ENCODE data around the gene RFNG. TPM values are rescaled to one million over a fixed set of nuclear protein-coding genes. Genes with fewer than 3 reads are reported as not detected.
A peak's percentile ranks its signal among the peaks of the same experiment; 100 is the strongest.

RFNG gene
- polyA plus RNA-seq, 1 experiment, result 11.8 TPM

GRCh38 chr17:82055965-82056728 lies 4.5 kb upstream of the RFNG start:
- H3K9me3 ChIP-seq (ENCODE audit: control insufficient read depth, insufficient read depth, low read length), result no peaks in the 10 kb centered on the region; the same call in 1 of the 2 replicates
- CTCF ChIA-PET, result no interaction called here
- no peak for DNase-seq (ENCODE audit: low read depth, low spot score)
- H3K4me3 ChIP-seq (ENCODE audit: low read depth, low read length), result no peak overlapping the region
- no peaks in the 10 kb centered on the region for H3K27me3 ChIP-seq (ENCODE audit: control insufficient read depth, insufficient read depth, low read length)
- POLR2A ChIA-PET, result interaction anchor here (1.0 to 1.1 kb wide), 2 partner anchors 9 to 20 kb away, joined by 3 read pairs; no protein-coding TSS in a partner anchor
- TF ChIP-seq CTCF (IDR thresholded peaks at IDR 0.05; ENCODE audit: low read depth, low read length), result no peak
- no peak overlapping the region for H3K27ac ChIP-seq (ENCODE audit: low read depth, low read length)

GRCh38 chr17:82055023-82055964 lies 3.7 kb upstream of the RFNG start:
- CTCF ChIA-PET, result interaction anchor here (1.3 kb wide), 1 partner anchor 25 kb away, joined by 5 read pairs; no protein-coding TSS in a partner anchor
- Histone ChIP-seq H3K4me3 (ENCODE audit: low read depth, low read length) (no peak overlapping the region), H3K27ac (ENCODE audit: low read depth, low read length) (no peak overlapping the region), H3K27me3 (ENCODE audit: control insufficient read depth, insufficient read depth, low read length) (no peaks in the 10 kb centered on the region), H3K9me3 (ENCODE audit: control insufficient read depth, insufficient read depth, low read length) (peaks cover 4% of the 10 kb centered on the region; the same call in 1 of the 2 replicates)
- TF ChIP-seq CTCF (IDR thresholded peaks at IDR 0.05; ENCODE audit: low read depth, low read length), result no peak
- no peak for DNase-seq (ENCODE audit: low read depth, low spot score)
- POLR2A ChIA-PET, result interaction anchor here (1.0 kb wide), 1 partner anchor 10 kb away, joined by 3 read pairs; no protein-coding TSS in a partner anchor

DNA sequence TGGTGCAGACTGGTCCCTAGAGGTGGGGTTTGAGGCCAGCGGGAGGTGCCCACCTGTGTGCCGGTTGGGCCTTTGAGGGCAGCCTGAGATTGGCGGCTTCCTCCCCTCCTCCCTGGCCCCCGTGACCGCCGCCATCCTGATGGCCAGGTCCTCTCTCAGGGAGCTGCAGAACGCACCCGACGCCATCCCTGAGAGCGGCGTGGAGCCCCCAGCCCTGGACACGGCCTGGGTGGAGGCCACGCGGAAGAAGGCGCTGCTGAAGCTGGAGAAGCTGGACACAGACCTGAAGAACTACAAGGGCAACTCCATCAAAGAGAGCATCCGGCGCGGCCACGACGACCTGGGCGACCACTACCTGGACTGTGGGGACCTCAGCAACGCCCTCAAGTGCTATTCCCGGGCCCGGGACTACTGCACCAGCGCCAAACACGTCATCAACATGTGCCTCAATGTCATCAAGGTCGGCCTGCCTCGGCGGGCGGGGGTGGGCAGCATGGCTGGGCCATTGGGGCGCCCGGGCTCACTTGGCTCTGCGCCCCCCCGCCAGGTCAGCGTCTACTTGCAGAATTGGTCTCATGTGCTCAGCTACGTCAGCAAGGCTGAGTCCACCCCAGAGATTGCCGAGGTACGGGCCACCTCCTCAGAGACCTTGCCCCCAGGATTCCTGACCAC lies 2.9 kb upstream of the RFNG start:
- ChIA-PET CTCF (interaction anchor here (1.3 kb wide), 1 partner anchor 24 kb away, joined by 5 read pairs; no protein-coding TSS in a partner anchor), POLR2A (no interaction called here)
- TF ChIP-seq CTCF (IDR thresholded peaks at IDR 0.05; ENCODE audit: low read depth, low read length), result no peak
- no peaks in the 10 kb centered on the region for H3K27me3 ChIP-seq (ENCODE audit: control insufficient read depth, insufficient read depth, low read length)
- no peak overlapping the region for H3K4me3 ChIP-seq (ENCODE audit: low read depth, low read length)
- no peak for DNase-seq (ENCODE audit: low read depth, low spot score)
- H3K27ac ChIP-seq (ENCODE audit: low read depth, low read length), result no peak overlapping the region
- H3K9me3 ChIP-seq (ENCODE audit: control insufficient read depth, insufficient read depth, low read length), result peaks cover 4% of the 10 kb centered on the region; the same call in 1 of the 2 replicates

DNA sequence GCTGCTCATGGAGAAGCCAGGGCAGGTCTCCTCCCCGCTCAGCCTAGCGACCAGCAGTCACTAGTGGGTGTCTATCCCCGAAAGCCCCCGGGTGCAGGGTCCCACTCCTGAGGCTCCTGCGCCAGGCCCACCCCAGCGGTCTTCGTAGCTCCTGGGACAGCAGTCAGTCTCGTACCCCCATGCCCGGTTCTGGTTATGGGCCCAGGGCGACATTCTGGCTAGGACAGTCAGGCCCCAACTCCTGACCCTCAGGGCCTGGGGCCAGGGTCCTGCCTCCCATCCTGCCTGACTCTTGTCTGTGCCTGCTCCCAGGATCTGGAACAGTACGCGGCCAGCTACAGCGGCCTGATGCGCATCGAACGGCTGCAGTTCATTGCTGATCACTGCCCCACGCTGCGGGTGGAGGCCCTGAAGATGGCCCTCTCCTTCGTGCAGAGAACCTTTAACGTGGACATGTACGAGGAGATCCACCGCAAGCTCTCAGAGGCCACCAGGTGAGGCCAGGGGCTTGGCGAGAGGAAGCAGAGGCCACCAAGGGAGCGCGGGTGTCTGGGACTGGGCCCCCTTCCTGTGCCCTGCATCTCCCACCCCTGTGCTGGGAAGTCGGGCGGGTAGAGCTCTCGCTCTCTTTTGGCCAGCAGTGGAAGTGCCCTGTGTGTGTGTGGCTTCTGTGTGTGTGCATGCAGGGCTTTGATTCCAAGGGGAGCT lies 2.1 kb upstream of the RFNG start:
- Histone ChIP-seq H3K27ac (ENCODE audit: low read depth, low read length) (no peak overlapping the region), H3K4me3 (ENCODE audit: low read depth, low read length) (peak overlapping the region; percentile 13; the same call in 1 of the 2 replicates), H3K27me3 (ENCODE audit: control insufficient read depth, insufficient read depth, low read length) (no peaks in the 10 kb centered on the region), H3K9me3 (ENCODE audit: control insufficient read depth, insufficient read depth, low read length) (peaks cover 4% of the 10 kb centered on the region; the same call in 1 of the 2 replicates)
- no peak for TF ChIP-seq CTCF (IDR thresholded peaks at IDR 0.05; ENCODE audit: low read depth, low read length)
- POLR2A ChIA-PET, result no interaction called here
- CTCF ChIA-PET, result interaction anchor here (1.3 kb wide), 1 partner anchor 23 kb away, joined by 5 read pairs; no protein-coding TSS in a partner anchor
- no peak for DNase-seq (ENCODE audit: low read depth, low spot score)
